GM18498 (cell line): ENCODE results near the gene GLTP.
"Not testable (repeated sequence)": the region's sequence is repeated elsewhere in the genome, so short reads cannot be mapped to it uniquely, and the experiment has no call there.

Experiments
- ATAC-seq: cut with Tn5 transposase; IDR thresholded peaks from one replicate; pipeline ENCODE4 v1.9.1; 2021; ENCODE audit warnings: mild to moderate bottlenecking, moderate library complexity; ENCODE audit not compliant: unreplicated experiment

The GLTP gene

GRCh38 chr12:109905301-109905700, 25.0 kb upstream of the GLTP start:
- ATAC-seq: no peak

- no peak for ATAC-seq
These were observed 22.6 kb upstream of the GLTP start for GRCh38 chr12:109902891-109903418.

GRCh38 chr12:109900752-109901580, 20.6 kb upstream of the GLTP start:
- ATAC-seq: peak; percentile 6

- peak; percentile 84 for ATAC-seq
These were observed 19.7 kb upstream of the GLTP start, which contains the start of gene TCHP for GRCh38 chr12:109899783-109900751. TSS of gene TCHP (plus strand) at chr12:109900274. CDS start at chr12:109903027, 2,753 bp downstream.

GRCh38 chr12:109899345-109899744, 19.0 kb upstream of the GLTP start:
- not testable (repeated sequence) for ATAC-seq

- no peak for ATAC-seq
These were observed 16.7 kb upstream of the GLTP start for GRCh38 chr12:109897029-109897428.

GRCh38 chr12:109896188-109896587, 15.8 kb upstream of the GLTP start:
- ATAC-seq: no peak

GRCh38 chr12:109894939-109895338, 14.6 kb upstream of the GLTP start:
- ATAC-seq: no peak

GRCh38 chr12:109893261-109893995, 13.1 kb upstream of the GLTP start:
- ATAC-seq: no peak

GRCh38 chr12:109892748-109893147, 12.4 kb upstream of the GLTP start:
- peak; percentile 71 for ATAC-seq

- no peak for ATAC-seq
These were observed 11.9 kb upstream of the GLTP start for GRCh38 chr12:109892165-109892715.

- not testable (repeated sequence) for ATAC-seq
These were observed 11.4 kb upstream of the GLTP start for GRCh38 chr12:109891731-109892130.

- no peak for ATAC-seq
These were observed 10.4 kb upstream of the GLTP start for GRCh38 chr12:109890620-109891170.

GRCh38 chr12:109888179-109889020, 8.1 kb upstream of the GLTP start:
- ATAC-seq: peak; percentile 46

GRCh38 chr12:109885616-109886015, 5.3 kb upstream of the GLTP start:
- ATAC-seq: no peak

- ATAC-seq: no peak
These were observed 3.1 kb upstream of the GLTP start for GRCh38 chr12:109883461-109883860.

- no peak for ATAC-seq
These were observed 1.4 kb upstream of the GLTP start for GRCh38 chr12:109881752-109882151.

GRCh38 chr12:109880938-109881337, 597 bp upstream of the GLTP start:
- ATAC-seq: no peak
